ENCODE measurements around the gene BRSK2.
"Not testable (repeated sequence)": the region's sequence is repeated elsewhere in the genome, so short reads cannot be mapped to it uniquely, and the experiment has no call there.

BRSK2 gene

GRCh38 chr11:1354125-1354938, 35.4 kb upstream of the BRSK2 start:
- no peak for DNase-seq

GRCh38 chr11:1356007-1356435, 33.7 kb upstream of the BRSK2 start:
- DNase-seq = no peak

GRCh38 chr11:1356478-1356960, 33.2 kb upstream of the BRSK2 start:
- no peak for DNase-seq

GRCh38 chr11:1358286-1358685, 31.4 kb upstream of the BRSK2 start:
- DNase-seq = no peak

GRCh38 chr11:1358931-1359330, 30.8 kb upstream of the BRSK2 start:
- DNase-seq = not testable (repeated sequence)

GRCh38 chr11:1359556-1359955, 30.2 kb upstream of the BRSK2 start:
- DNase-seq = no peak

GRCh38 chr11:1360181-1360834, 29.4 kb upstream of the BRSK2 start:
- DNase-seq = no peak

- DNase-seq = no peak
Observed at GRCh38 chr11:1360835-1361357, 28.8 kb upstream of the BRSK2 start.

- DNase-seq = no peak
Observed at GRCh38 chr11:1361882-1362281, 27.9 kb upstream of the BRSK2 start.

- no peak for DNase-seq
Observed at GRCh38 chr11:1367721-1368120, 22.0 kb upstream of the BRSK2 start.

GRCh38 chr11:1368216-1368615, 21.5 kb upstream of the BRSK2 start:
- no peak for DNase-seq

- DNase-seq = no peak
Observed at GRCh38 chr11:1368966-1369365, 20.8 kb upstream of the BRSK2 start.

GRCh38 chr11:1369371-1370005, 20.2 kb upstream of the BRSK2 start:
- no peak for DNase-seq

- DNase-seq = no peak
Observed at GRCh38 chr11:1370186-1371025, 19.3 kb upstream of the BRSK2 start.

GRCh38 chr11:1371026-1371325, 18.8 kb upstream of the BRSK2 start:
- DNase-seq = no peak

- DNase-seq = no peak
Observed at GRCh38 chr11:1371377-1371776, 18.4 kb upstream of the BRSK2 start.

- no peak for DNase-seq
Observed at GRCh38 chr11:1371836-1372465, 17.8 kb upstream of the BRSK2 start.

- DNase-seq = no peak
Observed at GRCh38 chr11:1372660-1373059, 17.1 kb upstream of the BRSK2 start.

GRCh38 chr11:1373536-1374214, 16.1 kb upstream of the BRSK2 start:
- no peak for DNase-seq

- no peak for DNase-seq
Observed at GRCh38 chr11:1375161-1375954, 14.4 kb upstream of the BRSK2 start.

GRCh38 chr11:1375955-1376258, 13.8 kb upstream of the BRSK2 start:
- no peak for DNase-seq

Measured in activated CD4-positive, alpha-beta T cell treated with anti-CD3 and anti-CD28 coated beads for 1 hour (primary cell).